MM.1S (cell line): ENCODE results near the gene NTMT1.

Source experiments
- EZH2phosphoT487 ChIP-seq: fragments of 300-600 bp; sonication (generic); IDR thresholded peaks from 2 replicates; pipeline ENCODE4 v1.6.1; 2018; ENCODE audit warnings: antibody characterized with exemption, low read length
- TF ChIP-seq, protein P1 (sequence below): fragments of 300-600 bp; sonication (generic); IDR thresholded peaks from 2 replicates; pipeline ENCODE4 v1.5.1; 2016; ENCODE audit warnings: antibody characterized with exemption, low read length, mixed read lengths

DNA sequence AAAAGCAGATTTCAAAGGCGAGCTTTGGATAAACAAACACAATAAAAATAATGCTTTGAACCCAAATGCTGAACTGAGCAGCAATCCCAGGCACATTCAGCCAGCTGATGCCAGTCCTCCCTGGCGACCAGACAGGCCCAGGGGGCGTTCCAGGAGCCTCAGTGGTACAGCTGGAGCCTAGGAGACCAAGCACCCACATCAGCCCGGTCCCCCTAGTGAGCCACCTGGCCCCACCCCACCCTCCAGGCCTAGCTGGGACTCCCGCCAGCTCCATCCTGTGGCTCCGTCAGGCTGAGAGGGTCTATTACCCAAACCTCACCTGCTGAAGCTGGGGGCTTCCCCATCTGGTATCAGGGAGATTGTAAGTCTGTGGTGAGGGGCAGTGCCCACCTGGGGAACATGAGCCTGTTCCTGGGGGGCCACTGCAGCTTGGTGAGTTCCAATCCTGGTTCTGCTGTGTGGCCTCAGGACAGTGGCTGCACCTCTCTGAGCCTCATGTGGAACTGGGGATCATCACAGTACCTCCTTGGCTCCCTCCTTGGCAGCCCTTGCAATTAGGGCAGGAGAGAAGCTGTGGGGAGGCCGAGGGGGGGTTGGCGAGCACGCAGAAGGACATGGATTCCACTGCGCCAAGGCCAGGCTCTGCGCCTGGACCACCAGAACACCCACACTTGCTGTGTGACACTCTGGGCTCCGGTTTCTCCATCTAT is 21.8 kb upstream of the NTMT1 start:
- TF ChIP-seq EZH2phosphoT487 = no peak
- TF ChIP-seq, protein P1, sequence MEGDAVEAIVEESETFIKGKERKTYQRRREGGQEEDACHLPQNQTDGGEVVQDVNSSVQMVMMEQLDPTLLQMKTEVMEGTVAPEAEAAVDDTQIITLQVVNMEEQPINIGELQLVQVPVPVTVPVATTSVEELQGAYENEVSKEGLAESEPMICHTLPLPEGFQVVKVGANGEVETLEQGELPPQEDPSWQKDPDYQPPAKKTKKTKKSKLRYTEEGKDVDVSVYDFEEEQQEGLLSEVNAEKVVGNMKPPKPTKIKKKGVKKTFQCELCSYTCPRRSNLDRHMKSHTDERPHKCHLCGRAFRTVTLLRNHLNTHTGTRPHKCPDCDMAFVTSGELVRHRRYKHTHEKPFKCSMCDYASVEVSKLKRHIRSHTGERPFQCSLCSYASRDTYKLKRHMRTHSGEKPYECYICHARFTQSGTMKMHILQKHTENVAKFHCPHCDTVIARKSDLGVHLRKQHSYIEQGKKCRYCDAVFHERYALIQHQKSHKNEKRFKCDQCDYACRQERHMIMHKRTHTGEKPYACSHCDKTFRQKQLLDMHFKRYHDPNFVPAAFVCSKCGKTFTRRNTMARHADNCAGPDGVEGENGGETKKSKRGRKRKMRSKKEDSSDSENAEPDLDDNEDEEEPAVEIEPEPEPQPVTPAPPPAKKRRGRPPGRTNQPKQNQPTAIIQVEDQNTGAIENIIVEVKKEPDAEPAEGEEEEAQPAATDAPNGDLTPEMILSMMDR = no peak
